ENCODE results near the gene CD180. TPM values are rescaled to one million over a fixed set of nuclear protein-coding genes. Genes with fewer than 3 reads are reported as not detected.

CD180 gene
- total RNA-seq: 1 to 10 TPM in 2 of 4 donors, under 1 TPM in 1, not detected in 1; 0.82 to 5.2 (median 2.6) TPM

DNA sequence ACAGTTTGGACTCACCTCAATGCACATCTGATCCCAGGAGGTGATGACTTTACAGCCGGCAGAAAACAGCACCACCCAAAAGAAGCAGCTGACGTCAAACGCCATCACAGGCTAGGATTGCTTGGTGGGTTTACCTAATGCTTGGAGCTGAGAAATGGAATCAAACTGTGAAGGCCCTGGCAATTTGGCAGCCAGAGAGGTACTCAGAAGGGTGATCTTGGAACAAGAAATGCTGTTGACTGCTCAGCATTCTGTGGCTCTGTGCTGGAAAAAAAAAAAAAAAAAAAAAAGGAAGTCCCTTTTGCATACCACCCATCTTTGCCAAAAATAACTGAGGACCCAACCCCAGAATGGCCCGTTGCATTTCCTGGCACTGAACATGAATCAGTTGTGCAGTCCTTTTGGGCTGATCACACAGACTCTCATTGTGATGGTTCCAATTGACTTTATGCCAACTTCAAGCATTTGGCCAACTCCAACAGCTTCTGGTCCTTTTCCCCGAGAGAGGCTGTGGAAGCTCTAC, at the start of gene CD180:
CD180 (minus strand) TSS at position 263 of the 523 bp plus-strand sequence; CDS start at position 105, 158 bp downstream.
- intact Hi-C loops (cut with DNase I; ENCODE audit: low total_unique reads): no loop called here

GRCh38 chr5:67246108-67246507, 49.5 kb upstream of the CD180 start:
- H3K4me3 ChIP-seq: no peak overlapping the region
- H3K27ac ChIP-seq: peak overlapping the region; percentile 3 to 45 (median 22)
- no peaks in the 10 kb centered on the region for H3K36me3 ChIP-seq
- peaks cover 0 to 18% (median 13%) of the 10 kb centered on the region in 4 donors for H3K4me1 ChIP-seq
- intact Hi-C loops (cut with DNase I; ENCODE audit: low total_unique reads) (loop anchor here (10.0 kb wide), 2 partner anchors 449 to 1009 kb away; no protein-coding TSS in a partner anchor), in situ Hi-C loops (cut with MboI; ENCODE audit: low pct_ligation_motif_present in 1 of 4, low pct_unique_long_range_greater_than_20kb in 1 of 4, low sequenced_read_pairs in 3 of 4) (loop anchor here in 3 of 4 donors (5.0 to 25.0 kb wide), 5 partner anchors 1006 to 1716 kb away; no protein-coding TSS in a partner anchor)
- no peaks in the 10 kb centered on the region for H3K27me3 ChIP-seq
- no peak for DNase-seq
- WGBS, 2 donors (ENCODE audit: low coverage in 1 of 2): 0 to 2% methylated on average over 2 of the region's 2 CpGs
- no peaks in the 10 kb centered on the region for H3K9me3 ChIP-seq
- TF ChIP-seq POLR2A (IDR thresholded peaks at IDR 0.05) (no peak), CTCF (IDR thresholded peaks at IDR 0.05) (peak; percentile 75 to 88 (median 81))

More for the DNA sequence above, at the start of gene CD180:
- no peak for DNase-seq
- no peaks in the 10 kb centered on the region for H3K27me3 ChIP-seq
- in situ Hi-C loops (cut with MboI; ENCODE audit: low pct_ligation_motif_present in 1 of 4, low pct_unique_long_range_greater_than_20kb in 1 of 4, low sequenced_read_pairs in 3 of 4): no loop called here
- peaks cover 0 to 13% (median 4%) of the 10 kb centered on the region in 4 donors for H3K4me1 ChIP-seq
- 59 to 75% methylated on average over 4 to 5 of the region's 5 CpGs for WGBS, 2 donors (ENCODE audit: low coverage in 1 of 2)
- peak within 1 kb of the TSS in 1 of 4 donors; percentile 7 for H3K4me3 ChIP-seq
- H3K36me3 ChIP-seq: no peaks in the 10 kb centered on the region
- no peak for TF ChIP-seq CTCF (IDR thresholded peaks at IDR 0.05)
- no peak for TF ChIP-seq EP300 (IDR thresholded peaks at IDR 0.05; ENCODE audit: low read depth)
- no peak for TF ChIP-seq POLR2AphosphoS5 (IDR thresholded peaks at IDR 0.05)
- TF ChIP-seq POLR2A (IDR thresholded peaks at IDR 0.05): no peak
- H3K27ac ChIP-seq: peak within 1 kb of the TSS in 3 of 4 donors; percentile 25 to 62 (median 35)
- H3K9me3 ChIP-seq: no peaks in the 10 kb centered on the region

- in situ Hi-C loops (cut with MboI; ENCODE audit: low pct_ligation_motif_present in 1 of 4, low pct_unique_long_range_greater_than_20kb in 1 of 4, low sequenced_read_pairs in 3 of 4): loop anchor here in 3 of 4 donors (5.0 to 25.0 kb wide), 5 partner anchors 1007 to 1717 kb away; no protein-coding TSS in a partner anchor
- no peaks in the 10 kb centered on the region for H3K27me3 ChIP-seq
- TF ChIP-seq CTCF (IDR thresholded peaks at IDR 0.05) (no peak), EP300 (IDR thresholded peaks at IDR 0.05; ENCODE audit: low read depth) (no peak), POLR2A (IDR thresholded peaks at IDR 0.05) (no peak), POLR2AphosphoS5 (IDR thresholded peaks at IDR 0.05) (no peak)
- WGBS, 2 donors (ENCODE audit: low coverage in 1 of 2): 66% methylated on average over 3 of the region's 3 CpGs
- peak overlapping the region; percentile 3 to 37 (median 28) for H3K27ac ChIP-seq
- H3K36me3 ChIP-seq: no peaks in the 10 kb centered on the region
- intact Hi-C loops (cut with DNase I; ENCODE audit: low total_unique reads): loop anchor here (10.0 kb wide), 2 partner anchors 449 to 1009 kb away; no protein-coding TSS in a partner anchor
- DNase-seq: no peak
- H3K4me1 ChIP-seq: peaks cover 0 to 18% (median 13%) of the 10 kb centered on the region in 4 donors
- no peaks in the 10 kb centered on the region for H3K9me3 ChIP-seq
- no peak overlapping the region for H3K4me3 ChIP-seq
These were observed 48.8 kb upstream of the CD180 start for GRCh38 chr5:67245259-67245846.

DNA sequence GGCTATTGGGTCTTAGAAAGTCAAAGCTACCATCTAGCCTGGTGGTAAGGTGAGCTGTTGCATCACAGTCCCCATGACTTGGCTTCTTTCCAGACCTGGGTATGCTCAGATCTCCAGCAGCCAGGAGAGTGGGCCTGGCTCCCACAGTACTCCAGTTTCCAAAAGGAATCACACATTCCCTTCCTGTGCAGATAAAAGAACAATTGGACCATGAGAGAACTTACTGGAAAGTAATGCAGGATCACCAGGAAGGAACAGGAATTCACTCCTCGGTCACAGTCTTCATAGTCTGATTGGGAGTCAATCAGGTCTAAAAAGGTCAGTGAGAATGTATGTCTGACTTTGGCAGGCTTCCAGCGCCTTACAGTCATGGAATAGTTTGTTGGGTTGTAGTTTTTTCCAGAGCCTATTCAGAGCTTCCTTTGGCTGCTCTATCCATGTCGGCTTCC, 47.8 kb upstream of the CD180 start:
- 83 to 89% methylated on average over 2 to 3 of the region's 3 CpGs for WGBS, 2 donors (ENCODE audit: low coverage in 1 of 2)
- Histone ChIP-seq H3K4me3 (no peak overlapping the region), H3K27me3 (no peaks in the 10 kb centered on the region), H3K9me3 (no peaks in the 10 kb centered on the region), H3K36me3 (no peaks in the 10 kb centered on the region), H3K27ac (peak overlapping the region in 1 of 4 donors; percentile 15), H3K4me1 (peaks cover 0 to 18% (median 12%) of the 10 kb centered on the region in 4 donors)
- DNase-seq: no peak
- TF ChIP-seq POLR2AphosphoS5 (IDR thresholded peaks at IDR 0.05) (no peak), EP300 (IDR thresholded peaks at IDR 0.05; ENCODE audit: low read depth) (no peak)
- in situ Hi-C loops (cut with MboI; ENCODE audit: low pct_ligation_motif_present in 1 of 4, low pct_unique_long_range_greater_than_20kb in 1 of 4, low sequenced_read_pairs in 3 of 4): loop anchor here in 3 of 4 donors (10.0 to 25.0 kb wide), 4 partner anchors 1010 to 1718 kb away; no protein-coding TSS in a partner anchor
- intact Hi-C loops (cut with DNase I; ENCODE audit: low total_unique reads): loop anchor here (10.0 kb wide), 2 partner anchors 450 to 1010 kb away; no protein-coding TSS in a partner anchor
